Caco-2 (cell line): ENCODE results near the gene HIP1R. TPM values are rescaled to one million over a fixed set of nuclear protein-coding genes. Genes with fewer than 3 reads are reported as not detected.
"Not testable (repeated sequence)": the region's sequence is repeated elsewhere in the genome, so short reads cannot be mapped to it uniquely, and the experiment has no call there.

Experiments used
- BruUV-seq: library from RNA; stranded (reverse); fragments of 400-500 nt; replicated peaks from 2 replicates; lab custom pipeline; 2021; lab: Mats Ljungman, UMichigan
- CTCF ChIA-PET: fragments of 300-600 bp; sonication (Branson Sonifier 250); formaldehyde crosslinking; loops from one replicate; lab custom pipeline; 2022; ENCODE audit warnings: antibody characterized with exemption; lab: Charles Lee
- POLR2A ChIA-PET: fragments of 300-600 bp; sonication (Branson Sonifier 250); formaldehyde crosslinking; loops from one replicate; lab custom pipeline; 2022; ENCODE audit warnings: antibody characterized with exemption; lab: Charles Lee
- DNase-seq, 2 experiments: peaks; one replicate each; pipeline versions ENCODE4 v3.0.0 to v3.0.0-alpha.2; 2020 to 2022
- H3K27me3 ChIP-seq: replicated peaks from 2 replicates; pipeline ENCODE4 v1.6.0; 2011; ENCODE audit warnings: low read length; ENCODE audit not compliant: control insufficient read depth, insufficient read depth
- H3K36me3 ChIP-seq: 2 replicates; pipeline ENCODE4 v1.5.1; 2011; ENCODE audit warnings: low read length; ENCODE audit not compliant: control insufficient read depth, insufficient read depth
- H3K4me1 ChIP-seq: fragments of 250-450 bp; sonication (Bioruptor Pico); 2 replicates; pipeline ENCODE4 v1.5.1; 2020; ENCODE audit warnings: mild to moderate bottlenecking
- H3K4me3 ChIP-seq: 2 replicates; pipeline ENCODE4 v1.5.1; 2011; ENCODE audit warnings: low read depth, mild to moderate bottlenecking, control low read depth, low read length
- H3K9me3 ChIP-seq: fragments of 250-450 bp; sonication (Bioruptor Pico); 2 replicates; pipeline ENCODE4 v1.5.1; 2020; ENCODE audit warnings: mild to moderate bottlenecking, moderate library complexity
- H3K27ac Mint-ChIP-seq: one replicate; pipeline ENCODE4 v1.8.0; 2022; ENCODE audit warnings: mixed read lengths; ENCODE audit not compliant: unreplicated experiment
- H3K27me3 Mint-ChIP-seq: one replicate; pipeline ENCODE4 v1.8.0; 2022; ENCODE audit warnings: mixed read lengths; ENCODE audit not compliant: insufficient read depth, unreplicated experiment
- H3K36me3 Mint-ChIP-seq: one replicate; pipeline ENCODE4 v1.8.0; 2022; ENCODE audit warnings: mild to moderate bottlenecking, mixed read lengths; ENCODE audit not compliant: insufficient read depth, unreplicated experiment
- H3K4me1 Mint-ChIP-seq: one replicate; pipeline ENCODE4 v1.8.0; 2022; ENCODE audit warnings: low read depth, mixed read lengths; ENCODE audit not compliant: unreplicated experiment
- H3K4me3 Mint-ChIP-seq: one replicate; pipeline ENCODE4 v1.8.0; 2022; ENCODE audit warnings: mild to moderate bottlenecking, moderate library complexity, mixed read lengths; ENCODE audit not compliant: unreplicated experiment
- H3K9me3 Mint-ChIP-seq: one replicate; pipeline ENCODE4 v1.8.0; 2022; ENCODE audit warnings: mixed read lengths; ENCODE audit not compliant: unreplicated experiment
- intact Hi-C: fragments of 100-400 bp; cut with micrococcal nuclease; formaldehyde crosslinking; loops from one replicate; pipeline ENCODE4 v1.10.0; 2022; ENCODE audit not compliant: unreplicated experiment
- total RNA-seq: library from RNA; stranded (reverse); gene quantifications from 2 replicates; pipeline ENCODE4 v1.2.3, GENCODE V29; 2022
- TF ChIP-seq, protein P1 (sequence below), 2 experiments: fragments of 200-600 bp in 1 of 2; IDR thresholded peaks; 1 replicate in 1 of 2; 2 replicates in 1 of 2; pipeline versions ENCODE4 v1.5.1 to v1.8.0; 2011 to 2022; ENCODE audit warnings: antibody characterized with exemption in 1 of 2, control low read depth in 1 of 2, inconsistent platforms in 1 of 2, low read depth in 1 of 2, low read length in 1 of 2, mild to moderate bottlenecking in 1 of 2, moderate library complexity in 1 of 2; ENCODE audit not compliant: insufficient read depth in 1 of 2, severe bottlenecking in 1 of 2, unreplicated experiment in 1 of 2

Gene HIP1R
- total RNA-seq, 1 experiment from 2014 or later = 13.8 TPM

DNA sequence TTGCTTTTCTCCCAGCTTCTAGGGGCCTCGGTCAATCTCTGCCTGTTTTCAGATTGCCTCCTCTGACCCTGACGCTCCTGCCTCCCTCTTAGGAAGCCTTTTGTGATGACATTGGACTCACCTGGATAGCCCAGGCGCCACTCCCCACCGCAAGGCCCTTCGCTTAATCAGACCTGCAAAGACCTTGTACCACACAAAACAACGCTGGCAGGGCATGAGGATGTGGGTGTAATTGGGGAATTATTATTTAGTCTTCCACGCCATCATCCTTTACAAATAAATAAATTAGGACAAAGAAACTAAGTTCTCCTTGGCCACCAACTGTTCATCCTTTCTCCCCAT is 68.4 kb downstream of the HIP1R start:
- no peaks in the 10 kb centered on the region for H3K27me3 ChIP-seq
- no peak overlapping the region for H3K27ac Mint-ChIP-seq
- no peaks in the 10 kb centered on the region for H3K36me3 Mint-ChIP-seq
- ChIA-PET CTCF (no interaction called here), POLR2A (interaction anchor here (0.7 kb wide), 1 partner anchor 678 kb away, joined by 3 read pairs; the partner anchor contains the start of gene DIABLO)
- H3K36me3 ChIP-seq = no peaks in the 10 kb centered on the region
- H3K4me1 Mint-ChIP-seq = peaks cover 11% of the 10 kb centered on the region
- H3K4me3 Mint-ChIP-seq = no peak overlapping the region
- BruUV-seq = no TSS peak
- H3K4me1 ChIP-seq = 0 out of 2 replicates have a peak, but pooled peaks cover under 1% of the 10 kb centered on the region
- no peak for DNase-seq
- no peaks in the 10 kb centered on the region for H3K9me3 ChIP-seq
- TF ChIP-seq, protein P1, sequence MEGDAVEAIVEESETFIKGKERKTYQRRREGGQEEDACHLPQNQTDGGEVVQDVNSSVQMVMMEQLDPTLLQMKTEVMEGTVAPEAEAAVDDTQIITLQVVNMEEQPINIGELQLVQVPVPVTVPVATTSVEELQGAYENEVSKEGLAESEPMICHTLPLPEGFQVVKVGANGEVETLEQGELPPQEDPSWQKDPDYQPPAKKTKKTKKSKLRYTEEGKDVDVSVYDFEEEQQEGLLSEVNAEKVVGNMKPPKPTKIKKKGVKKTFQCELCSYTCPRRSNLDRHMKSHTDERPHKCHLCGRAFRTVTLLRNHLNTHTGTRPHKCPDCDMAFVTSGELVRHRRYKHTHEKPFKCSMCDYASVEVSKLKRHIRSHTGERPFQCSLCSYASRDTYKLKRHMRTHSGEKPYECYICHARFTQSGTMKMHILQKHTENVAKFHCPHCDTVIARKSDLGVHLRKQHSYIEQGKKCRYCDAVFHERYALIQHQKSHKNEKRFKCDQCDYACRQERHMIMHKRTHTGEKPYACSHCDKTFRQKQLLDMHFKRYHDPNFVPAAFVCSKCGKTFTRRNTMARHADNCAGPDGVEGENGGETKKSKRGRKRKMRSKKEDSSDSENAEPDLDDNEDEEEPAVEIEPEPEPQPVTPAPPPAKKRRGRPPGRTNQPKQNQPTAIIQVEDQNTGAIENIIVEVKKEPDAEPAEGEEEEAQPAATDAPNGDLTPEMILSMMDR (IDR thresholded peaks at IDR 0.05; ENCODE audit: insufficient read depth in 1 of 2, low read depth in 1 of 2, low read length in 1 of 2, severe bottlenecking in 1 of 2, unreplicated experiment in 1 of 2) = no peak
- intact Hi-C loops = no loop called here
- H3K4me3 ChIP-seq = no peak overlapping the region
- no peaks in the 10 kb centered on the region for H3K9me3 Mint-ChIP-seq
- H3K27me3 Mint-ChIP-seq = no peaks in the 10 kb centered on the region

DNA sequence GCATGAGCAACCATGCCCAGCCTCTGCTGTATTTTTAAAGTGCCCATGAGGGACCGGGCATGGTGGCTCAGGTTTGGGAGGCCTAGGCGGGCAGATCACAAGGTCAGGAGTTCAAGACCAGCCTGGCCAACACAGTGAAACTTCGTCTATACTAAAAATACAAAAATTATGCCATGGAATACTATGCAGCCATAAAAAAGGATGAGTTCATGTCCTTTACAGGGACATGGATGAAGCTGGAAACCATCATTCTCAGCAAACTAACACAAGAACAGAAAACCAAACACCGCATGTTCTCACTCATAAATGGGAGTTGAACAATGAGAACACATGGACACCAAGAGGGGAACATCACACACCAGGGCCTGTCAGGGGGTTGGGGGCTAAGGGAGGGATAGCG is 70.0 kb downstream of the HIP1R start:
- CTCF ChIA-PET = interaction anchor here (0.7 kb wide), 1 partner anchor 36 kb away, joined by 3 read pairs; no protein-coding TSS in a partner anchor
- H3K36me3 Mint-ChIP-seq, H3K9me3 Mint-ChIP-seq, H3K36me3 ChIP-seq, H3K4me3 Mint-ChIP-seq, H3K9me3 ChIP-seq, H3K27ac Mint-ChIP-seq, H3K4me3 ChIP-seq, DNase-seq, H3K27me3 Mint-ChIP-seq, H3K4me1 ChIP-seq, POLR2A ChIA-PET, intact Hi-C loops, H3K27me3 ChIP-seq, BruUV-seq: not testable (repeated sequence)
- peaks cover 16% of the 10 kb centered on the region for H3K4me1 Mint-ChIP-seq

- no peaks in the 10 kb centered on the region for H3K36me3 ChIP-seq
- no peaks in the 10 kb centered on the region for H3K4me1 ChIP-seq
- no peak overlapping the region for H3K4me3 ChIP-seq
- H3K4me1 Mint-ChIP-seq = peaks cover 7% of the 10 kb centered on the region
- no peaks in the 10 kb centered on the region for H3K9me3 Mint-ChIP-seq
- no peaks in the 10 kb centered on the region for H3K9me3 ChIP-seq
- intact Hi-C loops = no loop called here
- H3K4me3 Mint-ChIP-seq = no peak overlapping the region
- no TSS peak for BruUV-seq
- no peaks in the 10 kb centered on the region for H3K27me3 Mint-ChIP-seq
- H3K27me3 ChIP-seq = no peaks in the 10 kb centered on the region
- DNase-seq = no peak
- no peak overlapping the region for H3K27ac Mint-ChIP-seq
- TF ChIP-seq, protein P1 (IDR thresholded peaks at IDR 0.05; ENCODE audit: insufficient read depth in 1 of 2, low read depth in 1 of 2, low read length in 1 of 2, severe bottlenecking in 1 of 2, unreplicated experiment in 1 of 2) = no peak
- ChIA-PET POLR2A (no interaction called here), CTCF (no interaction called here)
- H3K36me3 Mint-ChIP-seq = no peaks in the 10 kb centered on the region
Measured at GRCh38 chr12:122908915-122909314, 73.7 kb downstream of the HIP1R start.
